Left ventricle myocardium inferior (tissue), 1 donor: ENCODE results near the gene GLYAT. TPM values are rescaled to one million over a fixed set of nuclear protein-coding genes. Genes with fewer than 3 reads are reported as not detected.

Experiments
- DNase-seq: peaks from one replicate; pipeline ENCODE4 v3.0.0-alpha.2; 2020
- H3K27ac ChIP-seq: fragments of 200-600 bp; replicated peaks from 2 replicates; pipeline ENCODE4 v1.8.0; 2021
- H3K27me3 ChIP-seq: fragments of 200-600 bp; 2 replicates; pipeline ENCODE4 v1.8.0; 2021; ENCODE audit warnings: low read depth
- H3K36me3 ChIP-seq: fragments of 200-600 bp; 2 replicates; pipeline ENCODE4 v1.8.0; 2021
- H3K4me1 ChIP-seq: fragments of 200-600 bp; 2 replicates; pipeline ENCODE4 v1.8.0; 2021
- H3K4me3 ChIP-seq: fragments of 200-600 bp; 2 replicates; pipeline ENCODE4 v1.8.0; 2021; ENCODE audit warnings: mild to moderate bottlenecking, moderate library complexity
- H3K9me3 ChIP-seq: fragments of 200-600 bp; replicated peaks from 2 replicates; pipeline ENCODE4 v1.8.0; 2021
- intact Hi-C: fragments of 100-400 bp; cut with micrococcal nuclease; formaldehyde crosslinking; loops from one replicate; pipeline ENCODE4 v1.11.0; 2022
- total RNA-seq: library from RNA; stranded (reverse); fragmentation: NEBNext Ultra II Directional; extraction: Animal tissue kit (Norgen Biotek cat#: 25700); gene quantifications from one replicate; pipeline ENCODE4 v1.2.1, GENCODE V29; 2021
- TF ChIP-seq, protein P1 (sequence below): fragments of 200-600 bp; IDR thresholded peaks from 2 replicates; pipeline ENCODE4 v1.8.0; 2021; ENCODE audit warnings: antibody characterized with exemption, mild to moderate bottlenecking, borderline replicate concordance
- donor health status: DM: no; HTN: yes; CAD: no; lungs with severe emphysema.

GLYAT gene
- total RNA-seq, 1 donor from 2014 or later, result not detected

DNA sequence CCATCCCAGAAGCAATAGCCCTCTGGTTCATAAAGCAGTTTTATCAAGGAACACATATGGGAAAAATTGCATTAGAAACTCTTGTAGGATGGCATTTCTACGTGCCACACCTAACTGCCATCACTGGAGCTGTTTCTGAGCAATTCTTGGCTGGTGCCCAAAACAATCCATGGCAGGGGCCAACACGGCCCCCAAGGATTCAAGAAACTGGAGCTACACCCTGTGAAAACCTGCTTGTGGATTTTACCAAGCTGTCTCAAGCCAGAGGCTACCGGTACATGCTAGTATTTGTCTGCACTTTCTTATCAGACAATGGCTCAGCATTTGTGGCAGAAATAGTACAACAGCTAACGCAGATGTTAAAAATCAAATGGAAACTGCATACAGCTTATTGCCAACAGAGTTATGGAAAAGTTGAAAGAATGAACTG is 42.4 kb upstream of the GLYAT start:
- Histone ChIP-seq H3K36me3 (no peaks in the 10 kb centered on the region), H3K27ac (no peak overlapping the region), H3K27me3 (peaks cover 36% of the 10 kb centered on the region), H3K4me1 (no peaks in the 10 kb centered on the region), H3K9me3 (no peaks in the 10 kb centered on the region), H3K4me3 (no peak overlapping the region)
- intact Hi-C loops, result no loop called here
- DNase-seq, result no peak
- TF ChIP-seq, protein P1, sequence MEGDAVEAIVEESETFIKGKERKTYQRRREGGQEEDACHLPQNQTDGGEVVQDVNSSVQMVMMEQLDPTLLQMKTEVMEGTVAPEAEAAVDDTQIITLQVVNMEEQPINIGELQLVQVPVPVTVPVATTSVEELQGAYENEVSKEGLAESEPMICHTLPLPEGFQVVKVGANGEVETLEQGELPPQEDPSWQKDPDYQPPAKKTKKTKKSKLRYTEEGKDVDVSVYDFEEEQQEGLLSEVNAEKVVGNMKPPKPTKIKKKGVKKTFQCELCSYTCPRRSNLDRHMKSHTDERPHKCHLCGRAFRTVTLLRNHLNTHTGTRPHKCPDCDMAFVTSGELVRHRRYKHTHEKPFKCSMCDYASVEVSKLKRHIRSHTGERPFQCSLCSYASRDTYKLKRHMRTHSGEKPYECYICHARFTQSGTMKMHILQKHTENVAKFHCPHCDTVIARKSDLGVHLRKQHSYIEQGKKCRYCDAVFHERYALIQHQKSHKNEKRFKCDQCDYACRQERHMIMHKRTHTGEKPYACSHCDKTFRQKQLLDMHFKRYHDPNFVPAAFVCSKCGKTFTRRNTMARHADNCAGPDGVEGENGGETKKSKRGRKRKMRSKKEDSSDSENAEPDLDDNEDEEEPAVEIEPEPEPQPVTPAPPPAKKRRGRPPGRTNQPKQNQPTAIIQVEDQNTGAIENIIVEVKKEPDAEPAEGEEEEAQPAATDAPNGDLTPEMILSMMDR, result no peak

DNA sequence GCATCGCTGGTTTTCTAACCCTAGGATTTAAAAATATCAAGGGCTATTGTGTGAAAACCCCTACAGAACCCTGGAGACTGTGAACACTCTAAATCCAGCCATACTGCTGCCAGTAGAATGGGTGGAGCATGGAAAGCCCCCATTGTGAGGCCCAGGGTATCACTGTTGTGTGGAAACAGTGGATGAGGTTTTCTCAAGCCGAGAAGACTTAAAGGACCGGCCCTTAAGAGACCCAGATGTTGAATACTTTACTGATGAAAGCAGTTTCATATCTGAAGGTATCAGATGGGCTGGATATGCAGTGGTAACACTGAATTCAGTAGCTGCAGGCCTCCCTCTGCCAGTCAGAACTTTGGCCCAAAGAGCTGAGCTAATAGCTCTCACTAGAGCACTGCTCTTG is 41.6 kb upstream of the GLYAT start:
- no peaks in the 10 kb centered on the region for H3K36me3 ChIP-seq
- H3K27ac ChIP-seq, result no peak overlapping the region
- no peaks in the 10 kb centered on the region for H3K4me1 ChIP-seq
- no peak for DNase-seq
- no peaks in the 10 kb centered on the region for H3K9me3 ChIP-seq
- no peak overlapping the region for H3K4me3 ChIP-seq
- intact Hi-C loops, result no loop called here
- TF ChIP-seq, protein P1, result no peak
- H3K27me3 ChIP-seq, result peaks cover 38% of the 10 kb centered on the region

DNA sequence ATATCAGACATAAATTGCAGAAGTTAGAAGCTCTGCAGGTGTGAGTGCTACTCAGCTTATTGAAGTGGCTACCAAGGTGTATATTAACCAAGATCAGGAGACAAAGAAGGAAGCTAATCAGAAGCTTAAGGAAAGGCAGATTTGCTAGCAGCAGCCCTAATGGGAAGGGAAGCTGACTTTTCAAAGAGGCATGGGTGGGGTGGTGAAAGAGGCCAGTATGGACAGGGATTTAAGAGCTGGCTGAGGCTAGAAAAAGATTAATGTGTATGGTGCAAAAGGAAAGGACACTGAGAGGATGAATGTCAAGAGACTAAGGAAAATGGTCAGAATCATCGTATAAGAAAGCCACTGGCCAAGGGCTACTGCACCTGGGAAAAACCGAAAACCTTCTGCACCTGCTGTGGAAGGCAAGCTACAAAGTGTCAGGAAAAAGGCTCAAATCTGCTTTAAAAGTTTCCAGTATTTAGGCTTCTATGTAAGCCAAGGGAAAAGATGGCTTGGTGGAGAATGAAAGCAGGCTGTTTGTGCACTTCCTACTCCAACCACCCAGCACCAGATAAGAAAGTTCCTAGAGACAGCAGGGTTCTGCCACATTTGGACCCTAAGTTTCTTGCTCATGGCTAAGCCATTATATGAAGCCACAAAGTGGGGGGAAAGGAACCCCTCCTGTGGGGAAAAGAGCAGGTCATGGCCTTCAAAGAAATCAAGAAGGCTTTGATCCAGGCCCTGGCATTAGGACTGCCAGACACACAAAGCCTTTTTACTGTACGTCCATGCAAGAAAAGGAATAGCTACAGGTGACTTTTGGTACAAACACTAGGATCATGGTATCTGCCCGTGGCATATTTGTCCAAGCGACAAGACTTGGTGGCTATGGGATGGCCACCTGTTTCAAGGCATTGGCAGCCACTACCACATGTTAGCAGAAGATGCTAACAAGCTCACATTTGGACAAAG is 40.9 kb upstream of the GLYAT start:
- peaks cover 38% of the 10 kb centered on the region for H3K27me3 ChIP-seq
- TF ChIP-seq, protein P1, result no peak
- H3K4me3 ChIP-seq, result no peak overlapping the region
- H3K9me3 ChIP-seq, result no peaks in the 10 kb centered on the region
- H3K27ac ChIP-seq, result no peak overlapping the region
- H3K36me3 ChIP-seq, result no peaks in the 10 kb centered on the region
- DNase-seq, result no peak
- no peaks in the 10 kb centered on the region for H3K4me1 ChIP-seq
- intact Hi-C loops, result no loop called here

DNA sequence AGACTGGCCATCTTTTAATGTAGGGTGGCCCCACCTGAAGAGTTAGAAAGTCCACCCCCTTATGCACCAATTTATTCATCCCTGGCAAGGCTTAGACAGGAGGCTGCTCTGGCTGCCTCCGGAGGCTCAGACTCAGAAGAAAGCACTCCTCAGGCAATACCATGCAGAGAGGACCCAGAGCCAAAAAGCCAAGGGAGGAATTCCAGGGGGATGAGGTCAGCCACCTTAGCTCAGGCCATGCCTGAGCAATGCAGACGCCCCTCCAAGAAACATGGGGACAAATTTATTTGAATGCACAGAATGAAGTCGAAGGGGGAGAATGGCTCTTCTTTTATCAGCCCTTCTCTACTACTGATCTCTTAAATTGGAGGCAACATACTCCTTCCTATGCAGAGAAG is 39.7 kb upstream of the GLYAT start:
- intact Hi-C loops, result no loop called here
- no peak overlapping the region for H3K4me3 ChIP-seq

DNA sequence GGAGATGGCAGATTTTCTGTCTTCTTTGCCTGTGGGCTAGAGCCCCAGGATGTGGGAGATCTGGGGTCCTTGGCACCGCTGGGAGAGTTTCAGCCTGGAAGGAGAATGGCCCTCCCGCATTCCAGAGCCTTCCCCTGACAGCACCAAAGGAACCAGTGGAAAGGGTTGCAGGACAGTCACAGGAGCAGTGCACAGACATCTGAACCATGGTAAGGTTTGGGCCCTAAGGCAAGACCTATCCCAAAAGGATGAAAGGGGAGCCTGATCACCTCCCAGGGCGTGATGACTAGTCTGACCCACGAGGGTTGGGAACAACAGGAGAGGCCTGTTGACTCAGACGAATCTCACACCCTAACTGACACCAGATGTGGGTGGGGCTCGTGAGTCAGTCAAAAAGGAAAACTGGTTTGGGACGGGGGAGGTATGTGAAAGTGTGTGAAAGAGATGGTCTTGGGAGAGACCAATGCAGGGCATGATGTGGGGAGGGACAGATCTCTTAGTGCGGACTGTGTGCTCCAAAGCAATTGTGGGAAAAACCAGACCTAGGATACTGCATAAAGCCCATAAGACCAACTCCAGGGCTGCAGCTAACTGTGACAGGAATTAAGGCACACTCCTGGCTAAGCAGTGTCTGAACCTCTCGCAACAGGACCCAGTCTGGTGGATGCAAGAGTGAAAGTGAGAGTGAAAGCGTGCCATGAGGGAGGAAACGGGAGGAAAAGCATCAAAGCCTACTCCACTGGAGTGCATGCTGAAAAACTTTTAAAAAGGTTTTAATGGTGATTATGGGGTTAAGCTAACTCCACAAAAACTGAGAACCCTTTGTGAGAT is 39.1 kb upstream of the GLYAT start:
- no peak for DNase-seq
- intact Hi-C loops, result no loop called here
- no peaks in the 10 kb centered on the region for H3K9me3 ChIP-seq
- TF ChIP-seq, protein P1, result no peak
- H3K36me3 ChIP-seq, result no peaks in the 10 kb centered on the region
- H3K27me3 ChIP-seq, result peaks cover 35% of the 10 kb centered on the region
- no peaks in the 10 kb centered on the region for H3K4me1 ChIP-seq
- no peak overlapping the region for H3K4me3 ChIP-seq
- H3K27ac ChIP-seq, result no peak overlapping the region

More for the DNA sequence above, 39.7 kb upstream of the GLYAT start:
- DNase-seq, result no peak
- Histone ChIP-seq H3K27ac (no peak overlapping the region), H3K9me3 (no peaks in the 10 kb centered on the region), H3K36me3 (no peaks in the 10 kb centered on the region), H3K4me1 (no peaks in the 10 kb centered on the region), H3K27me3 (peaks cover 38% of the 10 kb centered on the region)
- TF ChIP-seq, protein P1, result no peak
